HepG2 (cell line): ENCODE results near the gene CAPN15. TPM values are rescaled to one million over a fixed set of nuclear protein-coding genes. Genes with fewer than 3 reads are reported as not detected.

Experiments used
- AGO2 ChIP-seq: fragments of 200-400 bp; formaldehyde crosslinking; optimal IDR thresholded peaks from 2 replicates; pipeline ENCODE3; 2017; ENCODE audit warnings: mild to moderate bottlenecking, low read depth, low read length, moderate library complexity
- CBX5 ChIP-seq: sonication (generic); formaldehyde crosslinking; IDR thresholded peaks from 2 replicates; pipeline ENCODE4 v1.4.0; 2020; ENCODE audit warnings: missing genetic modification reagents, borderline replicate concordance
- DNMT3B ChIP-seq: conservative IDR thresholded peaks from 2 replicates; pipeline ENCODE4 v1.6.1; 2016; ENCODE audit warnings: missing biosample characterization, control low read depth
- GABPB1 ChIP-seq: IDR thresholded peaks from 2 replicates; pipeline ENCODE4 v1.6.1; 2016; ENCODE audit warnings: mild to moderate bottlenecking, missing genetic modification reagents, moderate library complexity, missing compliant biosample characterization
- HMGXB3 ChIP-seq: sonication (generic); formaldehyde crosslinking; IDR thresholded peaks from 2 replicates; pipeline ENCODE4 v1.4.0; 2020; ENCODE audit warnings: missing genetic modification reagents, borderline replicate concordance
- LRRFIP1 ChIP-seq: sonication (generic); formaldehyde crosslinking; conservative IDR thresholded peaks from 2 replicates; pipeline ENCODE4 v1.4.0; 2020; ENCODE audit warnings: missing genetic modification reagents
- NCOA5 ChIP-seq: sonication (generic); formaldehyde crosslinking; IDR thresholded peaks from 2 replicates; pipeline ENCODE4 v1.4.0; 2020; ENCODE audit warnings: missing genetic modification reagents
- PHF21A ChIP-seq: sonication (generic); formaldehyde crosslinking; IDR thresholded peaks from 2 replicates; pipeline ENCODE4 v1.5.0; 2020; ENCODE audit warnings: mild to moderate bottlenecking, missing genetic modification reagents
- RFXANK ChIP-seq: IDR thresholded peaks from 2 replicates; pipeline ENCODE4 v1.6.1; 2016
- SP4 ChIP-seq: sonication (generic); formaldehyde crosslinking; IDR thresholded peaks from 2 replicates; pipeline ENCODE4 v1.8.1; 2023; ENCODE audit warnings: mild to moderate bottlenecking, missing genetic modification reagents
- TFAP4 ChIP-seq: sonication (generic); IDR thresholded peaks from 2 replicates; pipeline ENCODE4 v1.6.1; 2016; ENCODE audit warnings: low read depth, borderline replicate concordance
- ZFP36L1 ChIP-seq: sonication (generic); formaldehyde crosslinking; IDR thresholded peaks from 2 replicates; pipeline ENCODE4 v1.8.0; 2022; ENCODE audit warnings: mild to moderate bottlenecking, missing genetic modification reagents, moderate library complexity
- ZMYM4 ChIP-seq: sonication (generic); formaldehyde crosslinking; IDR thresholded peaks from 2 replicates; pipeline ENCODE4 v1.8.1; 2023; ENCODE audit warnings: mild to moderate bottlenecking, missing genetic modification reagents
- ZNF3 ChIP-seq: IDR thresholded peaks from 2 replicates; pipeline ENCODE4 v1.7.0; 2017; ENCODE audit warnings: inconsistent platforms
- ZNF512B ChIP-seq: sonication (generic); formaldehyde crosslinking; IDR thresholded peaks from 2 replicates; pipeline ENCODE4 v1.5.1; 2020; ENCODE audit warnings: missing genetic modification reagents, mild to moderate bottlenecking, borderline replicate concordance
- ZNF564 ChIP-seq: sonication (generic); formaldehyde crosslinking; IDR thresholded peaks from 2 replicates; pipeline ENCODE4 v1.8.1; 2023; ENCODE audit warnings: mild to moderate bottlenecking, missing genetic modification reagents
- ZNF644 ChIP-seq: IDR thresholded peaks from 2 replicates; pipeline ENCODE4 v1.6.1; 2016; ENCODE audit warnings: low read depth
- ZSCAN20 ChIP-seq: sonication (generic); formaldehyde crosslinking; IDR thresholded peaks from 2 replicates; pipeline ENCODE4 v1.4.0; 2020; ENCODE audit warnings: missing genetic modification reagents, mild to moderate bottlenecking, borderline replicate concordance
- polyA plus RNA-seq, 8 experiments: library from polyadenylated mRNA; depleted of rRNA in 3 of 8; stranded (reverse) in 7 of 8; unstranded in 1 of 8; fragments of >200 nt; fragmentation: Illumina TruSeq in 4 of 8; extraction: Trizol in 4 of 8; gene quantifications; 2 replicates each; pipeline versions ENCODE4 v1.2.1 to v1.2.3, GENCODE V29; 2011 to 2016; ENCODE audit warnings: low read depth in 4 of 8, missing spikeins in 1 of 8, mixed read lengths in 1 of 8; ENCODE audit not compliant: insufficient read depth in 1 of 8
- total RNA-seq, 5 experiments: library from RNA; depleted of rRNA; stranded (reverse); fragments of >200 nt; fragmentation: Illumina TruSeq; extraction: Trizol; gene quantifications; 2 replicates each; pipeline ENCODE4 v1.2.3, GENCODE V29; 2016; ENCODE audit warnings: low read depth in 1 of 5

The CAPN15 gene
- total and polyA plus RNA-seq, 2 of the 13 experiments (the other 11 are each of a cell fraction or from before 2014, with no cell fraction given), result 14.9 to 24.5 TPM

- TF ChIP-seq ZSCAN20 (CRISPR knock-in tag) (0 out of 2 replicates have a peak, but pooled peaks have one; percentile 49), ZNF644 (CRISPR knock-in tag) (no peak), ZFP36L1 (CRISPR knock-in tag) (0 out of 2 replicates have a peak, but pooled peaks have one; percentile 30), TFAP4 (peak; percentile 39; the same call in 1 of the 2 replicates), LRRFIP1 (CRISPR knock-in tag) (no peak), DNMT3B (CRISPR knock-in tag) (no peak), ZNF3 (CRISPR knock-in tag) (no peak), NCOA5 (no peak), PHF21A (CRISPR knock-in tag) (no peak), ZMYM4 (0 out of 2 replicates have a peak, but pooled peaks have one; percentile 13), CBX5 (CRISPR knock-in tag) (no peak), SP4 (CRISPR knock-in tag) (0 out of 2 replicates have a peak, but pooled peaks have one; percentile 16), HMGXB3 (CRISPR knock-in tag) (no peak), GABPB1 (CRISPR knock-in tag) (peak; percentile 58; the same call in 1 of the 2 replicates), ZNF564 (CRISPR knock-in tag) (no peak), AGO2 (peak; percentile 79), ZNF512B (CRISPR knock-in tag) (no peak), RFXANK (CRISPR knock-in tag) (no peak)
These were observed 849 bp downstream of the CAPN15 start (continued) for GRCh38 chr16:528111-529011.
